Nasal cavity respiratory epithelium epithelial cell of viscerocranial mucosa (primary cell): ENCODE data around the gene TESK2. TPM values are rescaled to one million over a fixed set of nuclear protein-coding genes. Genes with fewer than 3 reads are reported as not detected.

Experiments used
- total RNA-seq: library from RNA; depleted of rRNA; stranded (reverse); fragments of >200 nt; gene quantifications from 2 replicates; pipeline ENCODE4 v1.2.3, GENCODE V29; 2014

Gene TESK2, protein sequence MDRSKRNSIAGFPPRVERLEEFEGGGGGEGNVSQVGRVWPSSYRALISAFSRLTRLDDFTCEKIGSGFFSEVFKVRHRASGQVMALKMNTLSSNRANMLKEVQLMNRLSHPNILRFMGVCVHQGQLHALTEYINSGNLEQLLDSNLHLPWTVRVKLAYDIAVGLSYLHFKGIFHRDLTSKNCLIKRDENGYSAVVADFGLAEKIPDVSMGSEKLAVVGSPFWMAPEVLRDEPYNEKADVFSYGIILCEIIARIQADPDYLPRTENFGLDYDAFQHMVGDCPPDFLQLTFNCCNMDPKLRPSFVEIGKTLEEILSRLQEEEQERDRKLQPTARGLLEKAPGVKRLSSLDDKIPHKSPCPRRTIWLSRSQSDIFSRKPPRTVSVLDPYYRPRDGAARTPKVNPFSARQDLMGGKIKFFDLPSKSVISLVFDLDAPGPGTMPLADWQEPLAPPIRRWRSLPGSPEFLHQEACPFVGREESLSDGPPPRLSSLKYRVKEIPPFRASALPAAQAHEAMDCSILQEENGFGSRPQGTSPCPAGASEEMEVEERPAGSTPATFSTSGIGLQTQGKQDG
- 3.1 and 5.2 TPM in 2 replicates for total RNA-seq

DNA sequence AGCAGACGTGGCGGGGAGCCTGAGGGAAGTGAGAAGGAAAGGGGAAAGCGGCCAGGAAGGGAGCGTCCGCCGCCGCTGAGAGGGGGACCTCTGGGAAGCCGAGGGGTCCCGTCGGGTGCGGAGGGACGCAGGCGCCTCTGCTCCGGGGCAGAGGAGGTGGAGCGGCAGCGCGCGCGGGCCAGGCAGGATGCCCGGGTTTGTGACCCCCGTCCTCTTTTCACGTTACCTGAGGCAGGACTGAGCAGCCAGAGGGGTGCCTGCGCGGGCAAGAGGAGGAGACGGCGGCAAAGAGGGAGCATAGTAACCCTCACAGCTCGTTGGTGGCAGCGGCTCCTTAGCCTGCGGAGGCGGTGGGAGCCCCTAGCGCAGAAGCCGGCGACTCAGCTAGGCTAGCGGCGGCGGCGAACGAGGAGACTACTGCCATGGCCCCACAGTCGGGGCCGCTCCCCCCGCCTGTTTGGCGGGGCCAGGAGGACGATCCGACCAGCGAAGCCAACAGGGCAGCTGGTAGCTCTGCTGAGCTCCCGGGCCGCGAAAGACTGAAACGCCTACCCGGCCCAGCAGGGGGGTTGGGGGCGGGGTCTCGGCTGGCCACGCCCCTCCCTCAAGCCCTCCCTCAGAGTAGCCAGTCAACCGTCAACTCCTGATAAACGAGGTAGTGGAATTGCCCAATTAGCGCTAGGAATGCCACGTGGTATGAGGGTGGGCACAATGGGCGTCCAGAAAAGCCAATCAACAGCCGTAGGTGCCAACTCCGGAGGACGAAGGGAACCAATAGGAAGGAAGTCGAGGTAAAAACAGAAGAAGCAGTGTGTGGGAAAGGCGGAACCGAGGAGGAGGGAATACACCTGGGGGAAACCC, at the start of gene TESK2:
Gene TESK2 (minus strand): TSS at position 538 of the 861 bp plus-strand sequence. CDS start 33,378 bp downstream, outside the sequence.

GRCh38 chr1:45521413-45522323, 30.7 kb upstream of the TESK2 start, which contains the start of gene PRDX1:
TSS of gene PRDX1 (minus strand) at chr1:45521884. CDS start at chr1:45519043, 2,841 bp downstream.

GRCh38 chr1:45339789-45340558, 151.0 kb downstream of the TESK2 start, which contains the start of the genes MUTYH and TOE1:
TSS of gene MUTYH (minus strand) at chr1:45340440. CDS start at chr1:45334505, 5,935 bp downstream.
TSS of gene TOE1 (plus strand) at chr1:45340170. CDS start at chr1:45340253, 83 bp downstream.

DNA sequence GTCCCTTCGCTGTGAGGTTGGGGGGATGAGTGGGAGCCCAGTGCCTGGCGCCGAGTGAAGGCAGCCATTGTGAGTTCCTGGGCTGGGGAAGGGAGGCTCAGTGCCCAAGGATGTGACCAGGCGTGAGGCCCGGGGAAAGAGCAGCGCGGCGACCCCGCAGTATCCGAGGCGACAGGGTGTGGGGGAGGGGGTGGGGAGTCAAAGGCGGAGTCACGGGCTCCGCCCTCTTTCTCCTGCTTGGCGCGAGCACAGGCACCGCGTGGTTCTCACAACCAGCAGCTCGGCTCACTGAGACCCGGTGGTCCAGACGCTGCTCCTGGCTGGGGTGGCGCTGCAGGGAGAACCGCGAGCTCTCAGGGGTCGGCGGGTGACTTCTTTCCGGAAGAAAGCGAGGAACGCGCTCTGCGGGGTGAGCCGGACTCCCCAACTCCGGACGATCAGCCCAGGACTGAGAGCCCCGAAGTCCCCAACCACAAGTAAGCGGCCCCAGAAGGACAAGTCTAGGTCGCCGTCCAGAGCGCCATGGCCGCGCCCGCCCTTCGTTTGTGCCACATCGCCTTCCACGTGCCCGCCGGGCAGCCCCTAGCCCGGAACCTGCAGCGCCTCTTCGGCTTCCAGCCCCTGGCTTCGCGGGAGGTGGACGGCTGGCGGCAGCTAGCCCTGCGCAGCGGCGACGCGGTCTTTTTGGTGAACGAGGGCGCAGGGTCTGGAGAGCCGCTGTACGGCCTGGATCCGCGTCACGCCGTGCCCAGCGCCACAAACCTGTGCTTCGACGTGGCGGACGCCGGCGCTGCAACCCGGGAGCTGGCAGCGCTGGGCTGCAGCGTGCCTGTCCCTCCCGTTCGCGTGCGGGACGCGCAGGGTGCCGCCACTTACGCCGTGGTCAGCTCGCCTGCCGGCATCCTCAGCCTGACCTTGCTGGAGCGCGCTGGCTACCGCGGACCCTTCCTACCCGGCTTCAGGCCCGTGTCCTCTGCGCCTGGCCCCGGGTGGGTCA, 164.0 kb downstream of the TESK2 start, which contains the start of gene HPDL:
Gene HPDL (plus strand): TSS at position 269 of the 997 bp plus-strand sequence. CDS start 254 bp downstream, at position 523.

Other genes with a start within 250 kb of the TESK2 start
- 0.34 and 0.50 TPM in 2 replicates for gene HPDL, start 164.3 kb downstream of the TESK2 start, total RNA-seq
- gene TOE1, start 151.0 kb downstream of the TESK2 start, total RNA-seq, result 7.9 and 8.0 TPM in 2 replicates
- 11.9 and 14.7 TPM in 2 replicates for gene MUTYH, start 150.7 kb downstream of the TESK2 start, total RNA-seq
- gene CCDC163, start 8.9 kb upstream of the TESK2 start, total RNA-seq, result 0.36 and 2.7 TPM in 2 replicates
- 2.4 and 3.7 TPM in 2 replicates for gene MMACHC, start 9.1 kb upstream of the TESK2 start, total RNA-seq
- gene PRDX1, start 30.7 kb upstream of the TESK2 start, total RNA-seq, result 292 and 739 TPM in 2 replicates
- gene AKR1A1, start 59.7 kb upstream of the TESK2 start, total RNA-seq, result 84.6 and 90.2 TPM in 2 replicates
- 27.7 and 36.0 TPM in 2 replicates for gene NASP, start 92.9 kb upstream of the TESK2 start, total RNA-seq
- gene CCDC17, start 132.9 kb upstream of the TESK2 start, total RNA-seq, result 0.68 and 1.2 TPM in 2 replicates
- gene GPBP1L1, start 195.4 kb upstream of the TESK2 start, total RNA-seq, result 157 and 163 TPM in 2 replicates
- 14.1 and 14.4 TPM in 2 replicates for gene TMEM69, start 197.0 kb upstream of the TESK2 start, total RNA-seq